ENCODE measurements around the gene SBNO2.
"Not testable (repeated sequence)": the region's sequence is repeated elsewhere in the genome, so short reads cannot be mapped to it uniquely, and the experiment has no call there.

The SBNO2 gene

DNA sequence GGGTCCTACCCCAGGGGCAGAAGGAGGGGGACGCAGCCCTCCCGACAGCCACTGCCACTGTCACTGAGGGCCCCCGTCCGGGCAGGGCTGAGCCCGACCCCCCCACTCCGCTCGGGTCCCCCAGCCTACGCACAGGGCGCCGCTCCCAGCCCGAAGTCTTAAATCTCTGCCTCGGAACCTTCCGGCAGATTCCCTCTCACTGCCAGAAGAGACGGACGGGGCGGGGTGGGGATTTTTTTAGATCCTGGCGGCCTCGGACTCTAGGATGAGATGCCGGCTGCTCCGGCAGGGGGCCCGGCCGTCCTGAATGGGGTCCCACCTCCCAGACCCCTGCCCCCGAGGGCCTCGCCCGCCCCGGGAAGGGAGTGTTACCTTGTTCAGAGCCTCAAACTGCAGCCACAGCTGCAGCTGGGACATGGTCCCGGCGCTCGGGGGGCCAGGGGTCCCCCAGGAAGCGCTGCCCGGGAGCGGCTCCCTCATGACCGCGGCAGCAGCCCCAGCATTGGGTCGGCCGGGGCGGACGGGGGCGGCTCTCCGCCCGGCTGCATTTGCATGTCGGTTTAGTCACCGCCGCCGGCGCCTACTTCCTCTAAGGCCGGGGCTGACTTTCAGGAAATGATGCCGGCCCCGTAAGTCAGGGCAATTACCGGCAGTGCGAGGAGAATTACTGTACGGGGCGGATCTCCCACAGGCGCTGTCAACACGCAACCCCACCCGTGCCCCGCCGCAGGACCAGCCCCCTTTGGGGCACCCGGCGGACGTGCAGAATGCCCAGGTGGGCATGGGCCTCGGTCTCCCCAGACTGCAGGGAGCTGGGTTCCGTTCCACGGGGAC, 42.1 kb downstream of the SBNO2 start:
- peak; percentile 92 for DNase-seq (ENCODE audit: low read depth)
- peak overlapping the region; percentile 80 for H3K4me3 ChIP-seq (ENCODE audit: low read depth, low read length)
- TF ChIP-seq, protein P1, sequence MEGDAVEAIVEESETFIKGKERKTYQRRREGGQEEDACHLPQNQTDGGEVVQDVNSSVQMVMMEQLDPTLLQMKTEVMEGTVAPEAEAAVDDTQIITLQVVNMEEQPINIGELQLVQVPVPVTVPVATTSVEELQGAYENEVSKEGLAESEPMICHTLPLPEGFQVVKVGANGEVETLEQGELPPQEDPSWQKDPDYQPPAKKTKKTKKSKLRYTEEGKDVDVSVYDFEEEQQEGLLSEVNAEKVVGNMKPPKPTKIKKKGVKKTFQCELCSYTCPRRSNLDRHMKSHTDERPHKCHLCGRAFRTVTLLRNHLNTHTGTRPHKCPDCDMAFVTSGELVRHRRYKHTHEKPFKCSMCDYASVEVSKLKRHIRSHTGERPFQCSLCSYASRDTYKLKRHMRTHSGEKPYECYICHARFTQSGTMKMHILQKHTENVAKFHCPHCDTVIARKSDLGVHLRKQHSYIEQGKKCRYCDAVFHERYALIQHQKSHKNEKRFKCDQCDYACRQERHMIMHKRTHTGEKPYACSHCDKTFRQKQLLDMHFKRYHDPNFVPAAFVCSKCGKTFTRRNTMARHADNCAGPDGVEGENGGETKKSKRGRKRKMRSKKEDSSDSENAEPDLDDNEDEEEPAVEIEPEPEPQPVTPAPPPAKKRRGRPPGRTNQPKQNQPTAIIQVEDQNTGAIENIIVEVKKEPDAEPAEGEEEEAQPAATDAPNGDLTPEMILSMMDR (conservative IDR thresholded peaks at IDR 0.05; ENCODE audit: low read depth, low read length) = peak; percentile 16

DNA sequence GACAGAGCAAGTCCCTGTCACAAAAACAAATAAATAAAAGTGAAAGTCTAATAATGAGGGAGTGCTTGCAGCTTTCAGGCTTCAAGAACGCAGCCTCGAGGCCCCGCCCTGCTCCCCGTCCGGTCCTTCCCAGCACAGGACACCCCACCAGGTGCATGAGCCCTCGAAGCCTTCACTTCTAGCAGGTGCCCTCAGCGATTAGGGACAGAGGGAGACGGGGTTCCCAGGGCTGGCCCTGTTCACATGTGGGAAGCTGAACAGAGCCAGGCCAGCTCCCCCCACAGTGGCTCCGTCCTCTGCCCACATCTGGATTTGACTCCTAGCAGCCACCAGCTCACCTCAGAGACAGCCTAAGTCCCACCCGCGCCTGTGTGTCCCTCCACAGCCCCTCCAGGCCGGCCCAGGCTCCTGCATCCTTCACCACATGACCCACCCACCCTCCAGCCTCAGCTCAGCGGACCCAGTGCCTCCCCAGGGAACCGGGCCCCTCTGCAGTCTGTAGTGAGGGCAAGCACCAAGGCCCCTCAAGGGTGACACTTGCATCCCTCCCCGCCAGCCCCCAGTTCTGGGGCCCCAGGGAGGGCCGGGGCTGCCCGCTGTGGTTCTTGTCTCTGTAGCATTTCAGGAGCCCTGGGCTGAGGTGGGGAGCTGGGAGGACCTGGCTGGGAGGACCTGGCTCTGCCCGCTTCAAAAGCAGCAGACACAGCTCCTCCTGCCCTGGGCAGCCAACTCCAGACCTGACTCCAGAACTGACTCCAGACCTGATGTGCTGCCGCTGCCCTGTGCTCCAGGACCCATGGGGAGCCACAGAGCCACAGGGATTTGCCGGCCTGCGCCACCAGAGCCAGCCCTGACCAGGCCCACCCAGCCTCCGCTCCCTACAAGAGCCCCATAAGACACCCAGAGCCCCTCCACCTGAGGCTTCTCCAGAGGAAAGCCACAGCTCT, 43.0 kb downstream of the SBNO2 start:
- peak overlapping the region; percentile 80 for H3K4me3 ChIP-seq (ENCODE audit: low read depth, low read length)
- no peak for DNase-seq (ENCODE audit: low read depth)
- TF ChIP-seq, protein P1 (conservative IDR thresholded peaks at IDR 0.05; ENCODE audit: low read depth, low read length) = no peak

DNA sequence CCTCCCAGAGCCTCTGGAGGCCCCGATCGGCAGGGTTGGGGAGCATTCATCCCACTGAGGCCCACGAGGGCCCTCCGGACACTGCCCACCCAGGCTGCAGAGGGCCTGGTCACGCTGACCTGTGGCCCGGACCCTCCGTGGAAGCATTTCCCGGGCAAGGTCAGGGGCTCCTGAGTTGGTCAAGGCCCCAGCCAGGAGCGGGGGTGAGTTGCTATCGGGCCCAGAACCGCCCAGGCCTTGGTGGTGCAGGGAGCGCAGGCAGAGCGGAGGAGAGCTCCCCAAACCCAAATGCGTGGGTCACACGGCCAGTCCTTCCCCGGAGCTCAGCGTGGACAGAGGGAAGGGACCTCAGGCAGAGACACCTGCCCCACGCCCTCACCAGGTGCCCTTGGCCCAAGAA, 44.5 kb downstream of the SBNO2 start:
- H3K4me3 ChIP-seq (ENCODE audit: low read depth, low read length) = no peak overlapping the region
- TF ChIP-seq, protein P1 (conservative IDR thresholded peaks at IDR 0.05; ENCODE audit: low read depth, low read length) = no peak
- DNase-seq (ENCODE audit: low read depth) = no peak

DNA sequence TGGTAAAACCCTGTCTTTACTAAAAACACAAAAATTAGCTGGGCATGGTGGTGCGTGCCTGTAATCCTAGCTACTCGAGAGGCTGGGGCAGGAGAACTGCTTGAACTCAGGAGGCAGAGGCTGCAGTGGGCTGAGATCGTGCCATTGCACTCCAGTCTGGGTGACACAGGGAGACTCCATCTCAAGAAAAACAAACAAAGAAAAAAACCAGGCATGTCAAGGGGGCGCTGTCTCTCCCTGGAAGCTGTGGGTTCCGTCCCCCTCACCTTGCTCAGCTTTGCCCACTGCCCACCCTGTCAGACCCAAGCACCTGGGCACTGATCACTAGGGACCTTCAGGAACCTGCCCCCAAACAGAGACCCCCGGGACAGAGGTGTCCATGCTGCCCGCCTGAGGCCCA, 45.0 kb downstream of the SBNO2 start:
- not testable (repeated sequence) for H3K4me3 ChIP-seq (ENCODE audit: low read depth, low read length); DNase-seq (ENCODE audit: low read depth)
- TF ChIP-seq, protein P1 (conservative IDR thresholded peaks at IDR 0.05; ENCODE audit: low read depth, low read length) = peak; percentile 19

DNA sequence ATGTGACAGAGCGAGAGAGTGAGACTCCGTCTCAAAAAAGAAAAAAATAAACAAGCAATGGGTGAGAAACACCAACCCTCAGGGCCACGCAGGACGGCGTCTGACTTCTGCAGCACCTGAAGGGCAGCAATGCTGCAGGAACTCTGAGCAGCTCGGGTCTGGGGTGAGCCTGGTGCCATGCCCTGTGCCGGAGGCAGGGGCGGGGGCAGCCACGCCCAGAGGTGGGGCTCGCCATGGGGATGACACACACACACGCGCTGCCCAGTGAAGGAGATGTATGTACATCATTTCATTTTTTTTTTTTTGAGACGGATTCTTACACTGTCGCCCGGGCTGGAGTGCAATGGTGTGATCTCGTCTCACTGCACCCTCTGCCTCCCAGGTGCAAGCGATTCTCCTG, 46.0 kb downstream of the SBNO2 start:
- no peak overlapping the region for H3K4me3 ChIP-seq (ENCODE audit: low read depth, low read length)
- TF ChIP-seq, protein P1 (conservative IDR thresholded peaks at IDR 0.05; ENCODE audit: low read depth, low read length) = no peak
- DNase-seq (ENCODE audit: low read depth) = no peak

DNA sequence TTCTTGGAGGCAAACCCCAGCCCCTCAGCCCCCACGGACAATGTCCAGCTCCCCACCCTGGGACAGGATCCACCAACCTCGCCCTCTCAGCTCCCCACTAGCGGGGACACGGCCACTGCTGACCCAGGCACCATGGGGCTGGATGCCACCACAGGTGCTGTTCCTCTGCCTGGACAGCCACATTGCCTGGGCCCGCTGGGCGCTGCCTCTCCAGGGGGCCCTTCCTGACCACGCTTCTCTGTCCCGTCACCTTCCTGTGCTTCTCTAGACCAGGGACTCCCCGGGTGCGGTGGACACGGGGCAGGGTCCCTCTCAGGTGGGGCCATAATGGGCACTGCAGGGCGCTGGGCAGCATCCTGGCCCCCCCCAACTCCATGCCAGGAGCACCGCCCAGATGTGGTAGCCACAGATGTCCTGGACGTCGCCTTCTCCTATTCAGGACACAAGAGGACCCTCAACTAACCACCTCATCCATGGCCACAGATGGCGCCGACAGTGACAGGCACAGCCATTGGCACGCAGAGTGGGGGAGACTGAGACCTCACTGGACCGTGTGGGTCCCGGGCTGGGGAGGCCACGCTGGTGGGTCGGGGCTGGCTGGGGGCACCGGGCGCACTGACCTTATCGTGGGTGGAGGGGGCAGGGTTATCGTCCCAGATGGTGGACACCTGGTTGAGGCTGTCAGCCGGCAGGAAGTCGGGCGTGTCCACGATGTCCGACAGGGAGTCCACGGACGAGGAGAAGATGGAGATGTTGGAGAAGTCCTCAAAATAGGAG, 46.9 kb downstream of the SBNO2 start:
- DNase-seq (ENCODE audit: low read depth) = no peak
- TF ChIP-seq, protein P1 (conservative IDR thresholded peaks at IDR 0.05; ENCODE audit: low read depth, low read length) = no peak
- H3K4me3 ChIP-seq (ENCODE audit: low read depth, low read length) = no peak overlapping the region

All from choroid plexus epithelial cell (primary cell).